GM12891 (cell line): ENCODE results near the gene TBCD. TPM values are rescaled to one million over a fixed set of nuclear protein-coding genes. Genes with fewer than 3 reads are reported as not detected.

Experiments
- DNase-seq: peaks from one replicate; pipeline ENCODE4 v3.0.0; 2011; ENCODE audit warnings: low spot score; ENCODE audit not compliant: insufficient read length
- FAIRE-seq: peaks from 2 replicates; lab custom pipeline; 2011; peaks lifted over from hg19 to GRCh38; lab: Jason Lieb, UNC
- PAX5 ChIP-seq: IDR thresholded peaks from 2 replicates; pipeline ENCODE4 v1.6.1; 2011; ENCODE audit warnings: low read length, moderate library complexity, mild to moderate bottlenecking; ENCODE audit not compliant: insufficient read depth, severe bottlenecking
- POLR2A ChIP-seq: IDR thresholded peaks from 2 replicates; pipeline ENCODE4 v1.6.1; 2011; ENCODE audit warnings: low read depth, low read length, control low read depth
- POLR2AphosphoS5 ChIP-seq: IDR thresholded peaks from 2 replicates; pipeline ENCODE4 v1.6.1; 2011; ENCODE audit warnings: low read depth, low read length, control low read depth
- POU2F2 ChIP-seq: IDR thresholded peaks from 2 replicates; pipeline ENCODE4 v1.6.1; 2011; ENCODE audit warnings: low read depth, mild to moderate bottlenecking, control low read depth, low read length, moderate library complexity
- SPI1 ChIP-seq: IDR thresholded peaks from 2 replicates; pipeline ENCODE4 v1.6.1; 2011; ENCODE audit warnings: low read depth, low read length, control low read depth
- TAF1 ChIP-seq: IDR thresholded peaks from 2 replicates; pipeline ENCODE4 v1.6.1; 2011; ENCODE audit warnings: low read depth, low read length, control low read depth
- polyA plus RNA-seq: library from polyadenylated mRNA; unstranded; fragments of >200 nt; gene quantifications from one replicate; pipeline ENCODE4 v1.2.1, GENCODE V29; 2012; ENCODE audit warnings: low read depth, missing spikeins, inconsistent platforms; ENCODE audit not compliant: missing spikeins

TBCD gene
- 78.5 TPM for polyA plus RNA-seq

GRCh38 chr17:82751571-82752370 lies at the start of gene TBCD:
TBCD (plus strand) TSS chr17:82752065; CDS start chr17:82752194, 129 bp downstream.
- FAIRE-seq, result peak; percentile 93
- TF ChIP-seq POLR2A (no peak), POU2F2 (0 out of 2 replicates have a peak, but pooled peaks have one; percentile 46), PAX5 (peak; percentile 12)
- peak; percentile 94 for DNase-seq

GRCh38 chr17:82702231-82702927 lies 49.5 kb upstream of the TBCD start:
- TF ChIP-seq POLR2A (no peak), PAX5 (no peak), TAF1 (no peak), SPI1 (no peak), POU2F2 (no peak), POLR2AphosphoS5 (no peak)
- DNase-seq (no peak), FAIRE-seq (no peak)

GRCh38 chr17:82703036-82703745 lies 48.7 kb upstream of the TBCD start:
- TF ChIP-seq POLR2A, result no peak
- TF ChIP-seq POU2F2, result no peak
- no peak for TF ChIP-seq POLR2AphosphoS5
- TF ChIP-seq TAF1, result no peak
- TF ChIP-seq PAX5, result no peak
- no peak for TF ChIP-seq SPI1
- DNase-seq (no peak), FAIRE-seq (no peak)

- TF ChIP-seq POLR2A, result no peak
- no peak for TF ChIP-seq POU2F2
- no peak for TF ChIP-seq TAF1
- TF ChIP-seq POLR2AphosphoS5, result no peak
- no peak for TF ChIP-seq PAX5
- TF ChIP-seq SPI1, result no peak
- DNase-seq, result no peak
- no peak for FAIRE-seq
These were observed 47.7 kb upstream of the TBCD start for GRCh38 chr17:82703935-82704865.

- no peak for FAIRE-seq
- DNase-seq, result no peak
- no peak for TF ChIP-seq POLR2AphosphoS5
- TF ChIP-seq TAF1, result no peak
- no peak for TF ChIP-seq POU2F2
- TF ChIP-seq POLR2A, result no peak
- TF ChIP-seq SPI1, result no peak
- no peak for TF ChIP-seq PAX5
These were observed 47.0 kb upstream of the TBCD start for GRCh38 chr17:82704886-82705285.

GRCh38 chr17:82705756-82706155 lies 46.1 kb upstream of the TBCD start:
- TF ChIP-seq POU2F2 (no peak), POLR2AphosphoS5 (no peak), TAF1 (no peak), POLR2A (no peak), SPI1 (no peak)
- FAIRE-seq, result no peak
- no peak for DNase-seq

GRCh38 chr17:82709024-82709675 lies 42.7 kb upstream of the TBCD start:
- no peak for TF ChIP-seq TAF1
- TF ChIP-seq SPI1, result no peak
- TF ChIP-seq PAX5, result no peak
- no peak for TF ChIP-seq POU2F2
- no peak for TF ChIP-seq POLR2AphosphoS5
- TF ChIP-seq POLR2A, result no peak
- DNase-seq (no peak), FAIRE-seq (peak; percentile 61)
